GM12878 (cell line): ENCODE data around the gene NPIPB6. TPM values are rescaled to one million over a fixed set of nuclear protein-coding genes. Genes with fewer than 3 reads are reported as not detected.

ENCODE experiments used
- ATAC-seq: fragments of 200-7000 bp; cut with Tn5 transposase; 3 replicates; pipeline ENCODE4 v1.9.1; 2020; ENCODE audit warnings: mild to moderate bottlenecking, moderate library complexity
- BruUV-seq: library from RNA; stranded (reverse); fragments of 400-500 nt; replicated peaks from 2 replicates; lab custom pipeline; 2021; lab: Mats Ljungman, UMichigan
- CTCF ChIA-PET: fragments of 300-600 bp; sonication (Branson Sonifier 250); formaldehyde crosslinking; extraction: SDS; loops from one replicate; lab custom pipeline; 2021; ENCODE audit warnings: inconsistent platforms; lab: Yijun Ruan, JAX
- POLR2A ChIA-PET: fragments of 350-600 bp; formaldehyde crosslinking; extraction: SDS; loops from one replicate; lab custom pipeline; 2021; ENCODE audit warnings: inconsistent platforms; lab: Charles Lee
- RAD21 ChIA-PET: fragments of 300-600 bp; sonication (Branson Sonifier 250); formaldehyde crosslinking; loops from one replicate; lab custom pipeline; 2023; ENCODE audit warnings: antibody characterized with exemption; ENCODE audit not compliant: unreplicated experiment; lab: Charles Lee
- SMC1A ChIA-PET: fragments of 300-600 bp; sonication (Branson Sonifier 250); formaldehyde crosslinking; loops from one replicate; lab custom pipeline; 2023; ENCODE audit not compliant: unreplicated experiment, uncharacterized antibody; lab: Charles Lee
- DNase-seq: peaks from one replicate; pipeline ENCODE4 v3.0.0-alpha.2; 2011; ENCODE audit warnings: low read depth, low spot score
- FAIRE-seq: peaks from 3 replicates; lab custom pipeline; 2011; peaks lifted over from hg19 to GRCh38; lab: Jason Lieb, UNC
- H2AFZ ChIP-seq: 2 replicates; pipeline ENCODE4 v1.6.0; 2011; ENCODE audit warnings: low read depth, low read length, control low read depth; ENCODE audit not compliant: control insufficient read depth
- H3K27ac ChIP-seq: 2 replicates; pipeline ENCODE4 v1.5.1; 2011; ENCODE audit warnings: control low read depth; ENCODE audit not compliant: control insufficient read depth, insufficient read depth
- H3K27me3 ChIP-seq, 2 experiments: replicated peaks in 1 of 2; 2 replicates each; pipeline versions ENCODE4 v1.6.0 to v1.6.1; 2011; ENCODE audit warnings: low read length in 1 of 2; ENCODE audit not compliant: control insufficient read depth in 2 of 2, insufficient read depth in 2 of 2
- H3K36me3 ChIP-seq, 2 experiments: 2 replicates each; pipeline ENCODE4 v1.5.1; 2011; ENCODE audit warnings: low read length in 1 of 2; ENCODE audit not compliant: control insufficient read depth in 2 of 2, insufficient read depth in 2 of 2
- H3K4me1 ChIP-seq: 2 replicates; pipeline ENCODE4 v1.6.1; 2011; ENCODE audit warnings: mild to moderate bottlenecking, low read length, moderate library complexity, mixed read lengths; ENCODE audit not compliant: control insufficient read depth, insufficient read depth
- H3K4me2 ChIP-seq: 2 replicates; pipeline ENCODE4 v1.6.0; 2011; ENCODE audit warnings: control low read depth; ENCODE audit not compliant: control insufficient read depth, insufficient read depth
- H3K4me3 ChIP-seq: fragments of 200-600 bp; sonication (generic); 2 replicates; pipeline ENCODE4 v1.5.1; 2016
- H3K79me2 ChIP-seq: 2 replicates; pipeline ENCODE4 v1.6.0; 2011; ENCODE audit warnings: low read length; ENCODE audit not compliant: control insufficient read depth, insufficient read depth
- H3K9ac ChIP-seq: 2 replicates; pipeline ENCODE4 v1.8.0; 2011; ENCODE audit warnings: low read length, control low read depth, mixed read lengths; ENCODE audit not compliant: control insufficient read depth, insufficient read depth
- H3K9me3 ChIP-seq: replicated peaks from 3 replicates; pipeline ENCODE4 v1.5.1; 2011; ENCODE audit warnings: mild to moderate bottlenecking, low read length; ENCODE audit not compliant: control insufficient read depth, insufficient read depth
- H4K20me1 ChIP-seq: 2 replicates; pipeline ENCODE4 v1.6.0; 2011; ENCODE audit not compliant: control insufficient read depth, insufficient read depth
- ATF7 ChIP-seq: fragments of 450-650 bp; IDR thresholded peaks from 2 replicates; pipeline ENCODE4 v1.6.1; 2016; ENCODE audit warnings: low read depth, mild to moderate bottlenecking
- MEF2B ChIP-seq: fragments of 450-650 bp; IDR thresholded peaks from 2 replicates; pipeline ENCODE4 v1.6.1; 2018; ENCODE audit warnings: mild to moderate bottlenecking, moderate library complexity; ENCODE audit not compliant: partially characterized antibody, poor library complexity, severe bottlenecking
- TBL1XR1 ChIP-seq: IDR thresholded peaks from 2 replicates; pipeline ENCODE4 v1.6.1; 2012; ENCODE audit warnings: low read depth, low read length, improper control_type of control experiment
- USF1 ChIP-seq: IDR thresholded peaks from 2 replicates; pipeline ENCODE4 v1.6.1; 2011; ENCODE audit warnings: borderline replicate concordance, low read depth, mild to moderate bottlenecking, moderate library complexity, mixed read lengths, low read length; ENCODE audit not compliant: insufficient read depth; ENCODE audit errors: extremely low read length
- ZBTB33 ChIP-seq: fragments of 450-650 bp; IDR thresholded peaks from 2 replicates; pipeline ENCODE4 v1.6.1; 2017; ENCODE audit warnings: mild to moderate bottlenecking
- ZNF384 ChIP-seq: IDR thresholded peaks from 2 replicates; pipeline ENCODE4 v1.6.1; 2012; ENCODE audit warnings: low read depth, mild to moderate bottlenecking, low read length, improper control_type of control experiment, borderline replicate concordance
- WGBS: methylation state at CpG from one replicate; pipeline ENCODE4 v1.1.6; 2016; ENCODE audit warnings: low lambda C conversion rate; ENCODE audit not compliant: insufficient replicate concordance, insufficient coverage; ENCODE audit errors: missing lambda C conversion rate; 5-methylcytosine and 5-hydroxymethylcytosine counted together
- in situ Hi-C: fragments of 300-500 bp; cut with MboI; formaldehyde crosslinking; loops from 9 replicates; pipeline ENCODE4 v1.14.3; 2018; ENCODE audit warnings: mixed read lengths
- intact Hi-C: fragments of 100-400 bp; cut with micrococcal nuclease; formaldehyde crosslinking; loops from one replicate; pipeline ENCODE4 v1.14.2; 2022; ENCODE audit not compliant: unreplicated experiment
- polyA plus RNA-seq, 11 experiments: library from polyadenylated mRNA; depleted of rRNA in 4 of 11; unstranded in 6 of 11; stranded (reverse) in 5 of 11; fragments of >200 nt; fragmentation: Nextera tagmentation in 4 of 11; fragmentation: Illumina TruSeq in 1 of 11; extraction: Ambion mirVana in 4 of 11; extraction: Trizol in 1 of 11; gene quantifications; 1 replicate in 1 of 11; 2 replicates in 10 of 11; pipeline versions ENCODE4 v1.2.1 to v1.2.3, GENCODE V29; 2011 to 2016; ENCODE audit warnings: inconsistent platforms in 2 of 11, missing spikeins in 2 of 11, low read depth in 1 of 11
- total RNA-seq, 4 experiments: library from RNA; depleted of rRNA in 3 of 4; stranded (reverse); fragments of >200 nt in 3 of 4; fragmentation: Illumina TruSeq in 1 of 4; extraction: Trizol in 1 of 4; gene quantifications; 2 replicates each; pipeline versions ENCODE4 v1.2.1 to v1.2.3, GENCODE V29; 2013 to 2021

Gene NPIPB6
- total and polyA plus RNA-seq, 10 of the 15 experiments (the other 5 are each of a cell fraction or from before 2014, with no cell fraction given): 0.24 to 0.76 (median 0.44) TPM; not detected in 5

GRCh38 chr16:28312327-28312726 is 51.0 kb downstream of the NPIPB6 start:
- SMC1A ChIA-PET: no interaction called here
- Histone ChIP-seq H3K9ac (no peak overlapping the region), H3K36me3 (no peaks in the 10 kb centered on the region), H3K4me2 (no peak overlapping the region), H4K20me1 (no peaks in the 10 kb centered on the region), H2AFZ (no peak overlapping the region), H3K27ac (no peak overlapping the region), H3K79me2 (no peaks in the 10 kb centered on the region), H3K9me3 (no peaks in the 10 kb centered on the region), H3K4me3 (no peak overlapping the region), H3K27me3 (no peaks in the 10 kb centered on the region; a peak in 1 of 4 replicates), H3K4me1 (peaks cover 3% of the 10 kb centered on the region; the same call in 1 of the 2 replicates)
- RAD21 ChIA-PET: no interaction called here
- DNase-seq: no peak
- in situ Hi-C loops: loop anchor here (5.0 kb wide), 1 partner anchor 35 kb away; no protein-coding TSS in a partner anchor
- intact Hi-C loops: no loop called here
- 62% methylated on average over 10 of the region's 10 CpGs for WGBS
- no peak for ATAC-seq
- TF ChIP-seq USF1 (no peak), MEF2B (no peak), ZNF384 (no peak), ATF7 (no peak), ZBTB33 (no peak), TBL1XR1 (no peak)
- CTCF ChIA-PET: interaction anchor here (2.2 kb wide), 1 partner anchor 9 kb away, joined by 7 read pairs; no protein-coding TSS in a partner anchor
- POLR2A ChIA-PET: no interaction called here
- FAIRE-seq: no peak
- BruUV-seq: no TSS peak
